ENCODE data around the gene YWHAQ.

Gene YWHAQ

DNA sequence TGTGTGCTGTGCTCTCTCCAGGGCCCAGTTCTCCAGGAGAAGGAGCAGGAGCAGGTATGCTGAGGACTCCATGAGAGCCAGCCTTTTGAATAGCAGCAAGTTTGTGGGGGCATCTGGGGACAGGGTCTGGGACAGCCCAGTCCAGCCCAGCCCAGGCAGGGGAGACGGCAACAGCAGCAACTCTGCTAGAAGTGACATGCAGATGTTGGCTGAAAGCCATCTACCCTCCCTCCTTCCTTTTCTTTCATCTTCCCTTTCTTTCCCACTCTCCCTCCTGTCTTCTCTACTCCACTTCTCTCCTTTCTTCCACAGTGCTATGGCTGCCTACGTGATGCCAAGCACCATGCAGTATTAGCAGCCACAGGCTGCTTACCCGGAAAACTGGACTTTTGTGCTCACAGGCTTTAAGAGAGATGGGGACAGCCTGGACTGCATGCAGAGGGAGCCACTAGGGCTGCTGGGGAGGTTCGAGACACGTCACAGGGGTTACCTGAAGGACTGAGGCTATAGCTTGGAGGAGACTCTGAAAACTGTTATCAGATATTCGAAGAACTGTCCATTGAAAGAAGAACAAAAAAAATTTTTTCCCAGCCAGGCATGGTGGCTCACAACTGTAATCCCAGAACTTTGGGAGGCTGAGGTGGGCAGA, 23.8 kb upstream of the YWHAQ start:
- DNase-seq: no peak

DNA sequence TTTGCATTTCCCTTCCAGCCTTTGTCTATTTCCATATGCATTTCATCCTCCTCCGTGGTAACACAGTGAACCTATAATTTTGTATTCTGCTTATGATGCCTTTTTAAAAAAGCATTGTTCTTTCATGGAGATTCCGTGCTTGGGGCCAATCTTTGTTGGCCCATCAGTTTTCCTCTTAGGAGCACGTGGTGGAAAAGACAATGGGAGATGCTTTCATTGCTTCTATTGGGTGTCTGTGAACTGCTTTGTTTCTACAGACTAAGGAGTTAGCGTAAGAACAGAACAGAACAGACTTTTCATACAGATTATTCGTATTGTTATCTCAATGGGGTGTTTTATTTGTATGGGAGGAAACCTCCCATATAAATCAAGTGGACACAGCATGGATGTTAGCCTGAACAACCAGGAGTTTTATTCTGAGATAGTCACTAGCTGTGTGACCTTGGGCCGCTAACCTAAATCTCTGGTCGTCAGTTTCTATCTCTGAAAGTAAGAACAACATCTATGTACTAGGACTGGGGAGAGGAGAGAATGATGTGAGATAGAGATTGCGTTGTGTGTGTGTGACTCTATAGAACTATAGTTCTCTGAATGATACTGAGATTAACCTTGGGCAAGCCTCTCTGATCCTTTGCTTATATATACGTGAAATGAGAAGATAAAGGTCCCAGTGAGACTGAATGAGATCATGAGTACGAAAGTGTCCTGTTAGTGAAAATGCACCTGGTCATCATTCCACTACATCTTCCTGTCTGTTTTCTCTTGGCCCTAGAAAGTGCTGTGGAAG, 22.9 kb upstream of the YWHAQ start:
- no peak for DNase-seq

DNA sequence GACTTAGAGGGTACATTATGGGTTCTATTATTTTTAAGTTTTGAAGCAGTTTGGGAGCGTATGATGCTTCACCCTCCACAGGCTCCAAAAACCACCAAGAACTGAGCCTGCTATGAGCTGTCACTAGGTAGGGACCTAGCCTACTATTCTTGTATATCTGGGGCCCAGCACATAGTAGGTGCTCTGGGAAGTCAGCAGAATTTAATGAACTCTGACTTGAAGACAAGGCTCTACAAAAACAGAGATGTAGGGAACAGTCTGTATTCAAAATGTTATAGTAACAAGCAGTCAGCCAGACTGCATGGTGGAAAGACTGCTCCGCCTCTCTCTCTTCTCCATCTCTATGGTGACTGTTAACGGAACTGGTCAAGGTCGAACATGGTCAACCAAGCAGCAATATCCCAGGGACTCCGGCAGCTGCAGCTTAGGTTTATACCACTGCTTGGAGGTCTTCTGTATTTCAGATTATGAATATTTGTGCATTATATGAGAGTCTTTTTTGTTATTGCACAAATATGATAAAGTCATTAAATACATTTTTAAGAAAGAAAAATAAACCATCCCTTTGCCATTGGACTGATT, 22.2 kb upstream of the YWHAQ start:
- DNase-seq: no peak

DNA sequence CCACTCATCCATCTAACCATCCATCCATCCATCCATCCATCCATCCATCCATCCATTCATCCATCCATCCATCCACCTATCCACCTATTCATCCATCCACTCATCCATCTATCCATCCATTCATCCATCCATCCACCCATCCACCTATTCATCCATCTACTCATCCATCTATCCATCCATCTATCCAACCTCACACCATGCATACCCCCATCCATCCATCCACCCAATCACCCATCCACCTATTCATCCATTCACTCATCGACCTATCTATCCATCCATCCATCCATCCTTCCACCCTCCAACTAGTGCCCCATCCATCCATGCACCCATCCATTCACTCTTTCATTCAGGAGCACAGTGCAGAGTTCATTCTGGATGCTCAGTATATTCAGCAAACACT, 21.5 kb upstream of the YWHAQ start:
- no peak for DNase-seq

DNA sequence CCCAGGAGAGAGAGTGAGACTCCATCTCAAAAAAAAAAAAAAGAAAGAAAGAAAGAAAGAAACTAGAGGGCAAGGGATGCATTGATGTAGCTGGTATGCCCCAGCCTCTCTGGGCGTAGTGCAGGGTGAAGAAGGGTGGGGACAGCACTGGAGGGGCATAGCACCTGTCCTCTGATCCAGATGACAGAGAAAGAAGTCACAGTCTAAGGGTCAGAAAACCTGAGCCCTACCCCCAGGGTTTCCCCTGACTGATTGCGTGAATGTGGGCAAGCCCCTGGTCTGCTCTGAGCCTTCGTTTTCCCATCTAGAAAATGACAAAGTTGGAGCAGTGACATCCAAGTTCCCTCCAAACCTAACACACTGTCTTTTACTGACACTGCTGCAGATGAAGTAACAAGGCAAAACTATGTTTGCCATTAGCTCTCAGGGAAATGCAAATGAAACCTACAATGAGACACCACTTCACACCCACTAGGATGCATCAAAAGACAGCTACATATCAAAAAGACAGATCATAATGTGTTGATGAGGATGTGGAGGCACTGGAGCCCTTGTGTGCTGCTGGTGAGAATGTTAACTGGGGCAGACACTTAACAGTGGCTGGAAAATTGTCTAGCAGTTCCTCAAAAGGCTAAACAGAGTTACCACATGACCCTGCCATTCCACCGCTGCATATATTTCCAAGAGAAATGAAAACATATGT, 19.5 kb upstream of the YWHAQ start:
- DNase-seq: no peak

DNA sequence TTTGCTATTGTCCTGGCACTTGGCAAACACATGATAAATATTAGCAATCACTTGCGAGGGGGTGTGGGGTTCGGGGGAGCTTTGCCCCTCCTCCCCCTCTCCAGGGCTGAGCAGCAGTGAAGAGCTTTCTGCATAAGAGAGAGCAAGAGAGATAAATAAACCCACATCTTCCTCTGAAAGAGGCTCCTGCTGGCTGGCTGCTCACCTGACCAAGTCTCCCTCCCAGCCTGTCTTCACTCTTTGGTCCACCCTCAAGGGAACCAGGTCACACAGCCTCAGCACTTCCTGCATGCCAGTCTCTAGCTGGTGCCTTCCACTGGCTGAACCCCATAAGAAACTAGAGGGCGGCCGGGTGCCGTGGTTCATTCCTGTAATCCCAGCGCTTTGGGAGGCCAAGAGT, 18.5 kb upstream of the YWHAQ start:
- DNase-seq: peak; percentile 66

DNA sequence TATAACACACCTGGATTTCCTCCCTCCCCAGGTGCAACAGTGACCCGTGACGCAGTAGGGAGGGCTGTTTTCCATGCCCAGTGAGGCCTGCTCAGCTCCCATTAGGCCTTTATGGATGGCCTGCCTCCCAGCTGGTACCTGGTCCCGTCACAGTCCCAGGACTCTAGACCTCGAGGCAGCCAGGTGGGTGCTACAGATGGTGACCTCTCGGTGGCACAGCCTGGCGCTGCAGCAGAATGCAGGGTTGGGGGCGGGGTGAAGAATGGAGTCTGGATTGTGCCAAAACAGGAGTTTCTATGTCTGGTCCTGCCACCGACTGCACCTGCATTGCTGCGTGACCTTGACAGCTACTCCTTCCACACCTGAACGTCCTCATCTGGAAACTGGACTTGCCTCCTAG, 18.0 kb upstream of the YWHAQ start:
- peak; percentile 70 for DNase-seq

DNA sequence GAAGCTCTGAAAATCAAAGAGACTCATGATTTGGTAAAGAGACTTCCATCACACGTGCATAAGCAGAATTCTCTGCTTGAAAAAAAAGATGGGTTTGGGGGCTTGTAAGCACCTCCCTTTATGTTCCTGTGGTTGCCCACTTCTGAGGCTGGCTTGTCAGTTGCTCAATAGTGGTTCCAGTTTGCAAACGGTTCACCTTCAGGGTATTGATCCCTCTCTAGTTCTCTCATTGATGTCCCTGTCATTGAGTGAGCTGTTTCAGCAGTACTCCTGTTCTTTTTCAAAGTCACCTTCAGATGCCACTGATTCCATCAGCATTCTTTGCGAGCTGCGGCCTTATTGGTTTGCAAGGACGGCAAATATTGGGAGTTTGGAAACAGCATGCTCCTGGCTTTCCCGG, 17.1 kb upstream of the YWHAQ start:
- no peak for DNase-seq

DNA sequence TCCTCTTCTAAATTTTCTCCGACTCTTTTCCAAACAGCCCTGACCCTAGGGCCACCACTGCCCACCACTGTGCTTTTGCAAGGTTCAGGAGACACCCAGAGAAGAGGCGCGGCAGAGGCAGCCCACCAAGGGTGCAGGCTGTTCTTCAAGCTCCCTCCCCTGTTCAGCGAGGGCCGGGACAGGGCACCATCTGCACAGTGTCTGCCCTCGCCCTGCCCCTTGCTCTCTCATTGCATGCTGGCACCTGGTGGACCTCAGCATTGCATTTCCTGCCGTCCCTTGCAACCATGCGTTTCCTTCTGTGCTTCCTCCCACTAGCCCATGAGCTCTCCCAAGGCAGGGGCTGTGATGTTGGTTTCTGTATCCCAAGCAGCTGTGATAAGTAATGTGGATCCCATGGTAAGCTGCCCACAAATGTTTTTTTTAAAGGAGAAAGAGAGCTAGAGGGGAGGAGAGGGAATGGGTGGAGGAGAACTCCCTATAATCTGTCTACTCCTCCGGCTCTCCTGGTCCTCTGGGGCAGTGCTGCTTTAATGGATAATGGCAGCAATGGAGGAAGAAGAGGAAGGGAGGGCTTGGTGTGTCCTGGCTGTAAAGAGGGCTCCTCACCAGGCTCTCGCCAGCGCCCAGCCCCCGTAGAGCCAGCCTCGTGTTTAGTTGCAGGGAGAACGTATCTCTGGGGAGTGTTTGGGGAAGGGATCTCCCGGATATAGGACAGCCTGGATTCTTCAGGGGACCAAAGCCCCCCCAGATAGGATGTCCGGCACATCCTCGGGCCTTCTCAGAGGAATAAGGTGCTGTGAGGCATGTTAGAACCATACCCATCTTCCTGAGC, 15.6 kb upstream of the YWHAQ start:
- DNase-seq: no peak

DNA sequence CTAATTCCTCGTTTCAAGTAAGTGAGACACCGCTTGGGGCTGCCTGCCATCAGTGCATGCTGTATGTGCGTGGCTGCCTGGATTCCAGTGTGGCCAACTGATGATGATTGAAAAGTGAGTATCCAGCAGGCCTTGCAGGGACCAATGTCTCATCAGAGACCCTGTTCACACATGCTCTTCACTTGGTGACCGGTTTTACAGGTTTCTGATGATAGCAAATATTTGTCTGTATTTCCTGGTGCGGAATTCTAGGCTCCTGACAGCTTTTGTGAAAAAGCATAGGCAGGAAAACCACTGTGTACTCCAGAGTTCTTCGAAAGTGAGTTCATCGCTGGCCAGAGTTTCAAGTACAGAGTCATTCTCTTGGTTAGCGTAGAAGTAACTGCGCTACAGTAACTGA, 13.8 kb upstream of the YWHAQ start:
- no peak for DNase-seq

DNA sequence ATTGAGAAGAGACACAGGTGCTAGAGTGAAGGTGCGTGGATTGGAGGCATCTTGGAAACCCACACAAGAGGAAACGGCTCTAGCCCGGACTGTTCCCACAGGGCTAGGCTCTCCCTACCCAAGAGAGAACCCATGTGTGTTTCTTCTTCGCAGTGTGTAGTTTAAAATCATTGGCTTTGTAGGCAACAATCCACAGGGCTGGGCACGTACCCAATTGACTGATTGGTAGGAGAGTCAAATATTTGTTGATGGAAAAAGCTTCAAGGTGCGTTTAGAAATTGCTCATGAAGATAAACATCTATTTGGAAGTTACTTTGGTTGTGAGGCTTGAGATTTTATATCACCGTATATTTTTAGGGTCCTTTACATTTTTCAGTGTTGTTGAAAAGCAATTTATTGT, 13.2 kb upstream of the YWHAQ start:
- DNase-seq: no peak

DNA sequence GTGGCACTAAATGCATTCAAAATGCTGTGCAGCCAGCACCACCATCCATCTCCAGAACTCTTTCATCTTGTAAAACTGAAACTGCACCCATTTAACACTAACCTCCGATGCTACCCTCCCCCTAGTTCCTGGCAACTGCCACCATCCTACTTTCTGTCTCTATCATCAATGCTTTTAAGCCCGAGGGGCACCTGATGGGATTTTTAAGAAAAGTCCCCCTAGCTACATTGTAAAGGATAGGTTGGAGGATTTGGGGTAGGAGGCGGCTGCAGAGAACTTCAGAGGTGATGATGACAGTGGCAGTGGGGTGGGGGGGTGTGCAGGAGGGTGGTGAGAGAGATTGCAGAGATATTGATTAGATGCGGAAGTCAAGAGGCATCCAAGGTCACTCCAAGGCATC, 10.8 kb upstream of the YWHAQ start:
- no peak for DNase-seq

DNA sequence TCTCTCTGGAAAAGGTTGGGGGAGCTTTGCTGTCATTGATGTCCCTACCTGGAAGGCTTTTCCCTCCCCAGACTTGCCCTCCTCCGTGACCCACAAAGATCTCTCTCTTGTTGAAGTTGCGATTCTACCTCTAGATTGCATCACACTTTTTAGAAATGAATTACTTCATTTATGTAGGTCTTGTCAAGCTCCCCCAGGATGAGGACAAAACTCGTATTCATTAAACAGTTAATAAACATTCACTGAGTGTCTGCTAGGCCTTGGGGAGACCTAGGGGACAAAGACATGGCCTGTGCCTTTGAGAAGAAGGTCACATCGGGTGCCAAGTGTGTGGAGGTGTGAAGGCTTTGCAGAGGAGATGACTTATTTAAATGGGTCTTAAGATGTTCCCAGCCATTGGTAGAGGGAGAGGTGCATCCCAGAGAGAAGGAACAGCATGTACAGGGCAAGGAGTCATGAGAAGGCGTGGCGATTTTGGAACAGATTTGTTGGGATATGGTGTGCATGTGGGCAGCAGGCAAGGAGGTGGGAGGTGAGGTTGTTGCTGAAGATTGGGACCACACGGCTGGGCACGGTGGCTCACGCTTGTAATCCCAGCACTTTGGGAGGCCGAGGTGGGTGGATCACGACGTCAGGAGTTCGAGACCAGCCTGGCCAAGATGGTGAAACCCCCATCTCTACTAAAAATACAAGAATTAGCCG, 9.8 kb upstream of the YWHAQ start:
- no peak for DNase-seq

DNA sequence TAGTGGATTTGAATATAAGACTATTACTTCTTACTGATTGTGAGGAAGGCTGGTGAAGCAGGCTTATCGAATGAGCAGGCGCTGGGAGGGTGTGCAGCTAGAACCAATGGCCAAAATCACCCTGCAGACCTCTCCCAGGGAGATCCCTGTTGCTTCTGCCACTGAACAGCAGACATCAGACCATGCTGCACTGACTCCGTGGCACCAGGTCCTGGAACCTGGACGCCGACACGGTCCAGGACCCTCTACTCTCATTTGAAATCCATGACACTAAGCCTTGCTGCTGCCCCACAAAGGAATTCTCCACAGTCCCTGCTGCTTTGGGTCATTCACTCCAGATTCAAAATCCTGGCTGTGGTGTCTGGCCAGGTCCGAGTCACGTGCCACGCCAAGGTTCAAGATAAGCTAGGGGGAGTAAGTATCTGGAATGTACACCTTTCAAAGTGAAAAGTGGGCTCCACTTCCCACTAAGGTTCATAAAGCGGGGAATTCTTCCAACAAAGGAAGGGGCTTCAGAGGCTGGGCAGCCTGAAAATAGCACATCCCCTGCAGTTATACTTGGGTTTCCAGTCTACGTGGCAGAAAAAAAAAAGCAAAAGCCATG, 9.0 kb upstream of the YWHAQ start:
- DNase-seq: no peak

DNA sequence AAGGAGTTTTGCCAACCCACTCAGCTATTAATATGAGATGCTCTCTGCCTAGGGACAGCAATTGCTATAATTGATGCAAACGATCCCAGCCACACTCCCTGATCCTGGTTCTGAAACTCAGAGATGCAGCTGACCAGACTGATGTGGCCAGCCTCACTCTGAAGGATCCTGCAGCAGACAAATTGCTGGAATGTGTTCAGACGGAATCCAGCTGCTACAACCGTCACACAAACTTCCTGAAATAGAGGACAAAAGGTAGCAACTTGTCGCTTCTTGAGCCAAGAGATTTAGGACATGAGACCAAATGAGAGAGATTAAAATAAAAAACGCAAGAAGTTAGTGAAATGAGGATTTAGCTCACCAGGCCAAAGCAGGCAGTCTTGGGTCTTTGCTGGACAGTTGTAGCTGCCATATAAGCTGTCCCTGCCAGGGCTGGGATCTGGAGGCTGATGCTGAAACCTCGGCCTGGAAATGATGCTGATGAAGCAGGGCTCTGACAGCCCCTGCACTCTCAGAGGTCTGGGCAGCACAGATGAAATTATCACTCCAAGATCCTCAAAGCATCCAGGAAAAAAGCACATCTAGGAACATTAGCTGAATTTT, 8.3 kb upstream of the YWHAQ start:
- DNase-seq: no peak

DNA sequence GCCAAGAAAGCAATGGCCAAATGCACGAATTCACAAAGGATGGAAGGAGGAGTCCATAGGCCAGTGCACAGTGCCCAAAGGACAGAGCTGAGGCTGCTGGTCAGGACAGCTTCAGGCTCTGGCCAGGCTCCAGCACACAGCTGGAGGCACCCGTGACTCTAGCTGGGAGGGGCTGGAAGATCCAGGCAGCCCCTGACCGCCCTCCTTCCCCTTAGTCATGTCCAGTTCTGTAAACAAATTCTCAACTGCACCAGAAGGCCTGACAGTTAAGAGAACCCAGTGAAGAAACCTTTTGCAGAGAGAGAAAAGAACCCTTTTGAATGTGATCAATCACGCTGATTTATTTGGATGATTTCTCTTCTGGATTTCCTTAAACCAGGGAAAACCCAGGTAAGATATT, 7.7 kb upstream of the YWHAQ start:
- no peak for DNase-seq

DNA sequence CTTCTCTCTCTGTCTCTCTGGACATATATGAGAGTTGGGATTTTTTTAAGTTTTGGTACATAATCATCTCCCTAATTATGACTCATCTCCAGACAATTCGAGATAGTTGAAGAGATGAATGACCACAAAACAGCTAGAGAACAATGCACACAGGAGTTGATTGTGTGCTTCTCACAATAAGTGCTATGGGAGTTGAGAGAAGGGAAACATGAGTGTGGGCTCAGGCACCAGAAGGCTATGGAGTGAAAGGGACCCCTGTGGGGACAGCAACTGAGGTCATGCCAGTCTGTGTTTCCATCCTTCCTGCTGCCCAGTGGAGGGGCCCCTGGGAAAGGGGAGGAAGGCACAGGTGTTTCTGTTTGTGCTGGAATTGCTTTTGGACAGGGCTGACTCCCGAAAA, 6.5 kb upstream of the YWHAQ start:
- DNase-seq: no peak

DNA sequence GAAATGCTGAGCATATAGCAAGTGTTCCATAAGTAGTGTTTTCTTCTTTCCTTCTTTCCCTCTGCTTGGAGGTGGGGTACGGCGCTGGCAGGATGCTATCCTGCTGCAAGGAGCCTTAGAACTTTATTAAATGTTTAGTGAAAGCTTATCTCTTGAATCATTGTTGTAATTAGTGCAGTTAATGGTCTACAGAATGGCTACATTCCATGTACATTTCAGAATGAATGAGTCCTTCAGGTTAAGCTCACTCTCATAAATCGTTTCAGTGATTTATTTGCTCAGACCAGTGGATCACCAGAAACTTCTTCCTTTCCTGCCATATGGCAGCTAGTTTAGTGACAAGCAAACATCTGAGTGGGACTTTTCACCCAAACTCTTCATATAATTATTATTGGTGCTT, 3.3 kb upstream of the YWHAQ start:
- DNase-seq: no peak

DNA sequence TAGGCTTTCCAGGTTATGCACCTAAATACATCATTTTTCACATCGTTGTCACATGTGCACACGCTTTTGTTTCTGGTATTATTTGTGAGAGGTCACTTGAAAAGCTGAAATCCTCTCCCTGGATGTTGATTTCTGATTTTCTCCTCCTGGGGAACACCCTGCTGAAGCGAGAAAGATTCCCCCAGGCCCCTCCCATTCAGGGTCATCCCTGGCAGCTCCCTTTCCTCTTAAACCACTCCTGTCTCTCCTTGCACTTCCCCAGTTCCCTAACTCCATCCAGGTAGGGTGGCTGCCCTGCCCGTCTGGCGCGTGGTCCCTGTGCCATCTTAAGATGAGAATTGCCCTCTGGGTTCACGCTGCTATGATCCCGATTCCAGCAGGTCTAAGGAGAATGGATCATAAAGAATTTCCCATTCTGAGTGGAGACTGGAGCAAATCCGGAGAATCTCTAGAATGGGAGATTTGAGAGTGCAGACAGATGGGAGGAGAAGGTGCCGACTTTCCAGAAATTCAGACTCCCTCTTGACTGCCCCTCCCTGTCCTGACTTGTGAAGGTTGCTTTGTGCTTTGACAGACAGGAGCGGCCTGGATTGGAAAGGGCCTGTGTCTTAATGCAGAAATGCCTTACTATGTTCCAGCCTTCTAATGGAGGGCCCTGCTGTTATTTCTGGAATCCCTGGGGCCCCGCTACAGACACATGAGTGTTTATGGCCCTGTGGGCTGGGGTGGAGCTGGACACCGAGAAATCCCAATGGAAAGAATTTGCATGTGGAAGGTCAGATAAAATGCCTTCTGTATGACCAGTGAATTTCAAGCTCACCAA, 1.3 kb upstream of the YWHAQ start:
- no peak for DNase-seq

DNA sequence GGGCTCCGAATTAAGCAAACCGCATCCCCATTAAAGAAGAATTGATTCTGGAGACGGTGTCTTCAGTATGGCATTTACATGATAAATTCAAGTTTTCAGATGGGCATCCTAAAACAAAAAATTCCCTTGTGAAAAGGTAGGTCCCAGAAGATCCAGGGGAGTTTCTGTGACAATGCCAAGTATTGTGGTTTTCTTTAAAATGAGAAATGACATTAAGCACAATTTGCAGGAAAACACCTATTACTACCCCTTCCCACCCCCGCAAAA, 689 bp upstream of the YWHAQ start:
- DNase-seq: no peak

Data from NCI-H187 treated with DMSO at 0.1 percent for 48 hours (cell line).